ENCODE data around the gene PTH1R. TPM values are rescaled to one million over a fixed set of nuclear protein-coding genes. Genes with fewer than 3 reads are reported as not detected.
A peak's percentile ranks its signal among the peaks of the same experiment; 100 is the strongest.

The PTH1R gene
- total RNA-seq, 1 donor from 2014 or later = 10.3 TPM

GRCh38 chr3:46849686-46850467 is 27.6 kb upstream of the PTH1R start:
- H3K27ac ChIP-seq = no peak overlapping the region
- peak in 1 of 2 donors; percentile 37 for DNase-seq (ENCODE audit: low spot score in 2 of 2)
- H3K4me3 ChIP-seq = no peak overlapping the region
- no peaks in the 10 kb centered on the region for H3K27me3 ChIP-seq
- no peak for TF ChIP-seq CTCF (IDR thresholded peaks at IDR 0.05)
- no peaks in the 10 kb centered on the region for H3K36me3 ChIP-seq
- H3K4me1 ChIP-seq = peaks cover 10 to 11% of the 10 kb centered on the region in 2 donors
- no peaks in the 10 kb centered on the region for H3K9me3 ChIP-seq
- intact Hi-C loops (cut with DNase I) = loop anchor here (5.0 to 10.0 kb wide), 2 partner anchors 125 to 148 kb away; partner anchors contain the start of genes CCDC12, NBEAL2 and TMIE

- Histone ChIP-seq H3K9me3 (no peaks in the 10 kb centered on the region), H3K36me3 (no peaks in the 10 kb centered on the region), H3K4me1 (peaks cover 6 to 7% of the 10 kb centered on the region in 2 donors), H3K4me3 (no peak overlapping the region), H3K27me3 (no peaks in the 10 kb centered on the region), H3K27ac (no peak overlapping the region)
- intact Hi-C loops (cut with DNase I) = no loop called here
- TF ChIP-seq CTCF (IDR thresholded peaks at IDR 0.05) = no peak
- no peak for DNase-seq (ENCODE audit: low spot score in 2 of 2)
Observed at GRCh38 chr3:46850468-46850779, 27.1 kb upstream of the PTH1R start.

- peaks cover 2% of the 10 kb centered on the region in 2 donors for H3K4me1 ChIP-seq
- H3K27ac ChIP-seq = no peak overlapping the region
- no peak for TF ChIP-seq CTCF (IDR thresholded peaks at IDR 0.05)
- peak in 1 of 2 donors; percentile 56 for DNase-seq (ENCODE audit: low spot score in 2 of 2)
- intact Hi-C loops (cut with DNase I) = no loop called here
- H3K27me3 ChIP-seq = no peaks in the 10 kb centered on the region
- no peaks in the 10 kb centered on the region for H3K36me3 ChIP-seq
- no peaks in the 10 kb centered on the region for H3K9me3 ChIP-seq
- H3K4me3 ChIP-seq = no peak overlapping the region
Observed at GRCh38 chr3:46851364-46852333, 25.9 kb upstream of the PTH1R start.

- H3K4me3 ChIP-seq = no peak overlapping the region
- H3K27ac ChIP-seq = no peak overlapping the region
- no peaks in the 10 kb centered on the region for H3K9me3 ChIP-seq
- no peaks in the 10 kb centered on the region for H3K36me3 ChIP-seq
- no peaks in the 10 kb centered on the region for H3K4me1 ChIP-seq
- H3K27me3 ChIP-seq = no peaks in the 10 kb centered on the region
- intact Hi-C loops (cut with DNase I) = no loop called here
- DNase-seq (ENCODE audit: low spot score in 2 of 2) = peak in 1 of 2 donors; percentile 39
- no peak for TF ChIP-seq CTCF (IDR thresholded peaks at IDR 0.05)
Observed at GRCh38 chr3:46852334-46852720, 25.2 kb upstream of the PTH1R start.

- Histone ChIP-seq H3K36me3 (no peaks in the 10 kb centered on the region), H3K4me1 (no peaks in the 10 kb centered on the region), H3K27me3 (no peaks in the 10 kb centered on the region), H3K4me3 (no peak overlapping the region), H3K27ac (no peak overlapping the region), H3K9me3 (no peaks in the 10 kb centered on the region)
- intact Hi-C loops (cut with DNase I) = no loop called here
- peak in 1 of 2 donors; percentile 52 for DNase-seq (ENCODE audit: low spot score in 2 of 2)
- TF ChIP-seq CTCF (IDR thresholded peaks at IDR 0.05) = no peak
Observed at GRCh38 chr3:46852839-46853355, 24.6 kb upstream of the PTH1R start.
